Measurements from ENCODE around the gene ECEL1.
"Not testable (repeated sequence)": the region's sequence is repeated elsewhere in the genome, so short reads cannot be mapped to it uniquely, and the experiment has no call there.

Gene ECEL1

GRCh38 chr2:232440220-232441018, 47.2 kb downstream of the ECEL1 start:
- peak; percentile 16 for DNase-seq

- DNase-seq: no peak
These were observed 47.9 kb downstream of the ECEL1 start for GRCh38 chr2:232439758-232440135.

- DNase-seq: no peak
These were observed 48.5 kb downstream of the ECEL1 start for GRCh38 chr2:232438951-232439757.

- no peak for DNase-seq
These were observed 49.5 kb downstream of the ECEL1 start for GRCh38 chr2:232438091-232438490.

- no peak for DNase-seq
These were observed 50.5 kb downstream of the ECEL1 start for GRCh38 chr2:232437195-232437571.

- no peak for DNase-seq
These were observed 51.0 kb downstream of the ECEL1 start for GRCh38 chr2:232436381-232437194.

GRCh38 chr2:232435805-232436204, 51.8 kb downstream of the ECEL1 start:
- no peak for DNase-seq

GRCh38 chr2:232435375-232435648, 52.3 kb downstream of the ECEL1 start:
- no peak for DNase-seq

GRCh38 chr2:232434563-232435374, 52.9 kb downstream of the ECEL1 start:
- DNase-seq: no peak

GRCh38 chr2:232434091-232434490, 53.5 kb downstream of the ECEL1 start:
- no peak for DNase-seq

GRCh38 chr2:232433622-232434021, 54.0 kb downstream of the ECEL1 start:
- DNase-seq: not testable (repeated sequence)

- DNase-seq: no peak
These were observed 54.9 kb downstream of the ECEL1 start for GRCh38 chr2:232432598-232433184.

- DNase-seq: no peak
These were observed 55.7 kb downstream of the ECEL1 start for GRCh38 chr2:232431705-232432590.

Measured in NCI-H2171 treated with DMSO at 0.1 percent for 48 hours (cell line).